IMR-90 (cell line): ENCODE data around the gene TTC28. TPM values are rescaled to one million over a fixed set of nuclear protein-coding genes. Genes with fewer than 3 reads are reported as not detected.

ENCODE experiments used
- ATAC-seq: fragments of 200-7000 bp; cut with Tn5 transposase; 2 replicates; pipeline ENCODE4 v1.9.1; 2020; ENCODE audit warnings: low read depth, mild to moderate bottlenecking, moderate library complexity
- BruUV-seq: library from RNA; stranded (reverse); fragments of 400-500 nt; replicated peaks from 2 replicates; lab custom pipeline; 2021; lab: Mats Ljungman, UMichigan
- CTCF ChIA-PET: fragments of 300-600 bp; formaldehyde crosslinking; extraction: SDS; loops from one replicate; lab custom pipeline; 2021; ENCODE audit warnings: antibody characterized with exemption; lab: Yijun Ruan, JAX
- POLR2A ChIA-PET: fragments of 300-600 bp; sonication (Branson Sonifier 250); formaldehyde crosslinking; loops from one replicate; lab custom pipeline; 2022; ENCODE audit warnings: antibody characterized with exemption; ENCODE audit not compliant: unreplicated experiment; lab: Charles Lee
- DNase-seq: peaks from one replicate; pipeline ENCODE4 v3.0.0; 2013
- H2AFZ ChIP-seq: replicated peaks from 2 replicates; pipeline ENCODE3; 2013; ENCODE audit warnings: low read length, mild to moderate bottlenecking; ENCODE audit not compliant: poor library complexity
- H2AK5ac ChIP-seq: 2 replicates; pipeline ENCODE4 v1.6.1; 2013; ENCODE audit warnings: low read depth, low read length, inconsistent platforms
- H2AK9ac ChIP-seq: replicated peaks from 2 replicates; pipeline ENCODE3; 2013; ENCODE audit warnings: mild to moderate bottlenecking, low read depth, low read length, moderate library complexity; ENCODE audit not compliant: poor library complexity
- H2BK120ac ChIP-seq: 2 replicates; pipeline ENCODE4 v1.6.1; 2013; ENCODE audit warnings: low read depth, low read length, inconsistent platforms
- H2BK15ac ChIP-seq: 3 replicates; pipeline ENCODE4 v1.6.1; 2013; ENCODE audit warnings: low read depth, low read length, inconsistent platforms
- H2BK20ac ChIP-seq: 2 replicates; pipeline ENCODE4 v1.6.1; 2013; ENCODE audit warnings: low read depth, mild to moderate bottlenecking, inconsistent platforms, low read length, moderate library complexity
- H2BK5ac ChIP-seq: 2 replicates; pipeline ENCODE4 v1.6.1; 2013; ENCODE audit warnings: mild to moderate bottlenecking, low read depth, low read length, inconsistent platforms; ENCODE audit not compliant: poor library complexity, severe bottlenecking
- H3K14ac ChIP-seq: replicated peaks from 2 replicates; pipeline ENCODE4 v1.6.1; 2013; ENCODE audit warnings: low read depth, low read length, inconsistent platforms
- H3K18ac ChIP-seq: 2 replicates; pipeline ENCODE4 v1.6.1; 2013; ENCODE audit warnings: low read depth, low read length, control low read depth
- H3K23ac ChIP-seq: 2 replicates; pipeline ENCODE4 v1.6.1; 2013; ENCODE audit warnings: low read depth, low read length, inconsistent platforms
- H3K27ac ChIP-seq: 2 replicates; pipeline ENCODE4 v1.5.1; 2013; ENCODE audit warnings: mild to moderate bottlenecking, control low read depth, low read length; ENCODE audit not compliant: insufficient read depth
- H3K27me3 ChIP-seq: 2 replicates; pipeline ENCODE4 v1.6.1; 2013; ENCODE audit warnings: low read length; ENCODE audit not compliant: control insufficient read depth, insufficient read depth
- H3K36me3 ChIP-seq: 2 replicates; pipeline ENCODE4 v1.6.1; 2013; ENCODE audit warnings: low read length, mixed read lengths; ENCODE audit not compliant: control insufficient read depth, insufficient read depth
- H3K4ac ChIP-seq: 2 replicates; pipeline ENCODE4 v1.6.1; 2013; ENCODE audit warnings: low read depth, low read length, inconsistent platforms
- H3K4me1 ChIP-seq: 2 replicates; pipeline ENCODE4 v1.6.1; 2013; ENCODE audit warnings: low read length, mixed read lengths; ENCODE audit not compliant: control insufficient read depth, insufficient read depth
- H3K4me2 ChIP-seq: 2 replicates; pipeline ENCODE4 v1.6.1; 2013; ENCODE audit warnings: low read depth, mild to moderate bottlenecking, control low read depth, low read length, moderate library complexity
- H3K4me3 ChIP-seq: 2 replicates; pipeline ENCODE4 v1.5.1; 2013; ENCODE audit warnings: low read depth, mild to moderate bottlenecking, control low read depth, low read length, moderate library complexity; ENCODE audit not compliant: insufficient read depth
- H3K56ac ChIP-seq: 2 replicates; pipeline ENCODE4 v1.6.1; 2013; ENCODE audit warnings: low read length, inconsistent platforms; ENCODE audit not compliant: insufficient read depth; ENCODE audit errors: extremely low read depth
- H3K79me1 ChIP-seq, 2 experiments: 2 replicates each; pipeline ENCODE4 v1.6.1; 2013; ENCODE audit warnings: low read length in 2 of 2, inconsistent platforms in 1 of 2, low read depth in 1 of 2
- H3K9ac ChIP-seq: 2 replicates; pipeline ENCODE4 v1.6.1; 2013; ENCODE audit warnings: low read depth, low read length, control low read depth
- H3K9me1 ChIP-seq: 2 replicates; pipeline ENCODE4 v1.6.1; 2013; ENCODE audit warnings: low read length, inconsistent platforms; ENCODE audit not compliant: insufficient read depth
- H3K9me3 ChIP-seq: 2 replicates; pipeline ENCODE4 v1.6.1; 2013; ENCODE audit warnings: low read length; ENCODE audit not compliant: control insufficient read depth, insufficient read depth
- H4K20me1 ChIP-seq: 2 replicates; pipeline ENCODE4 v1.6.1; 2013; ENCODE audit warnings: low read length, inconsistent platforms; ENCODE audit not compliant: insufficient read depth
- H4K5ac ChIP-seq: 2 replicates; pipeline ENCODE4 v1.6.1; 2013; ENCODE audit warnings: mild to moderate bottlenecking, low read depth, low read length, control low read depth
- H4K8ac ChIP-seq, 2 experiments: 2 replicates each; pipeline ENCODE4 v1.6.1; 2013; ENCODE audit warnings: low read depth in 2 of 2, low read length in 2 of 2, control low read depth in 1 of 2, inconsistent platforms in 1 of 2
- H4K91ac ChIP-seq: 2 replicates; pipeline ENCODE4 v1.6.1; 2013; ENCODE audit warnings: low read depth, low read length, inconsistent platforms; ENCODE audit not compliant: insufficient read depth
- BHLHE40 ChIP-seq: fragments of 150-350 bp; IDR thresholded peaks from 2 replicates; pipeline ENCODE4 v1.6.1; 2016; ENCODE audit warnings: mild to moderate bottlenecking, low read depth, low read length
- CEBPB ChIP-seq: IDR thresholded peaks from 2 replicates; pipeline ENCODE4 v1.6.1; 2012; ENCODE audit warnings: low read depth, low read length, improper control_type of control experiment
- CHD1 ChIP-seq: IDR thresholded peaks from 2 replicates; pipeline ENCODE4 v1.6.1; 2012; ENCODE audit warnings: low read depth, low read length, improper control_type of control experiment
- CTCF ChIP-seq: conservative IDR thresholded peaks from 2 replicates; pipeline ENCODE4 v1.5.1; 2012; ENCODE audit warnings: mild to moderate bottlenecking, low read depth, low read length, improper control_type of control experiment
- FOS ChIP-seq: fragments of 150-350 bp; IDR thresholded peaks from 2 replicates; pipeline ENCODE4 v1.6.1; 2016; ENCODE audit warnings: low read depth, low read length
- MAFK ChIP-seq: IDR thresholded peaks from 2 replicates; pipeline ENCODE4 v1.6.1; 2012; ENCODE audit warnings: low read depth, low read length, improper control_type of control experiment
- MAZ ChIP-seq: IDR thresholded peaks from 2 replicates; pipeline ENCODE4 v1.6.1; 2012; ENCODE audit warnings: low read depth, mild to moderate bottlenecking, low read length, improper control_type of control experiment, moderate library complexity, borderline replicate concordance
- MXI1 ChIP-seq: IDR thresholded peaks from 2 replicates; pipeline ENCODE4 v1.6.1; 2012; ENCODE audit warnings: low read depth, mild to moderate bottlenecking, low read length, moderate library complexity, borderline replicate concordance
- POLR2A ChIP-seq: IDR thresholded peaks from 2 replicates; pipeline ENCODE4 v1.6.1; 2012; ENCODE audit warnings: mild to moderate bottlenecking, low read depth, low read length
- RAD21 ChIP-seq: IDR thresholded peaks from 2 replicates; pipeline ENCODE4 v1.6.1; 2012; ENCODE audit warnings: low read length, improper control_type of control experiment
- RCOR1 ChIP-seq: IDR thresholded peaks from 2 replicates; pipeline ENCODE4 v1.6.1; 2012; ENCODE audit warnings: mild to moderate bottlenecking, low read length, improper control_type of control experiment; ENCODE audit not compliant: insufficient replicate concordance
- RFX5 ChIP-seq: IDR thresholded peaks from 2 replicates; pipeline ENCODE4 v1.8.0; 2012; ENCODE audit warnings: low read depth, mild to moderate bottlenecking, low read length, moderate library complexity
- SMC3 ChIP-seq: fragments of 150-350 bp; IDR thresholded peaks from 2 replicates; pipeline ENCODE4 v1.6.1; 2016; ENCODE audit warnings: low read depth, mild to moderate bottlenecking, antibody characterized with exemption, low read length, moderate library complexity
- WGBS, 2 experiments: methylation state at CpG; one replicate each; pipeline versions ENCODE4 v1.1.5 to v1.1.7; 2013; ENCODE audit warnings: missing lambda C conversion rate in 2 of 2; ENCODE audit not compliant: insufficient read length in 1 of 2; ENCODE audit errors: extremely low coverage in 2 of 2; 5-methylcytosine and 5-hydroxymethylcytosine counted together
- dilution Hi-C: fragments of 300-500 bp; cut with HindIII; formaldehyde crosslinking; loops from one replicate; pipeline ENCODE4 v1.14.3; 2018; ENCODE audit warnings: low sequenced_read_pairs; ENCODE audit not compliant: unreplicated experiment
- in situ Hi-C: fragments of 300-500 bp; cut with MboI; formaldehyde crosslinking; loops from 3 replicates; pipeline ENCODE4 v1.14.3; 2019; ENCODE audit warnings: low sequenced_read_pairs, inconsistent platforms, mixed read lengths
- intact Hi-C: fragments of 100-400 bp; cut with micrococcal nuclease; formaldehyde crosslinking; loops from 2 replicates; pipeline ENCODE4 v1.10.0; 2022
- polyA plus RNA-seq, 3 experiments: library from polyadenylated mRNA; depleted of rRNA; stranded (reverse); fragments of >200 nt; gene quantifications; 2 replicates each; pipeline ENCODE4 v1.2.3, GENCODE V29; 2012; ENCODE audit warnings: low replicate concordance in 1 of 3
- total RNA-seq: library from RNA; depleted of rRNA; stranded (reverse); fragments of >200 nt; gene quantifications from 2 replicates; pipeline ENCODE4 v1.2.3, GENCODE V29; 2012

The TTC28 gene
- total and polyA plus RNA-seq, 2 of the 4 experiments (the other 2 are of a cell fraction), result 5.6 to 13.3 TPM

- ATAC-seq (no peak), DNase-seq (no peak)
- Histone ChIP-seq H2AK9ac (no peak overlapping the region), H3K9me3 (no peaks in the 10 kb centered on the region), H2BK20ac (no peak overlapping the region), H2BK5ac (no peak overlapping the region), H2BK15ac (no peak overlapping the region), H3K9ac (no peak overlapping the region), H3K14ac (no peak overlapping the region), H3K27ac (no peak overlapping the region), H3K79me1 (peaks cover 5 to 10% of the 10 kb centered on the region in 2 experiments), H3K4ac (no peak overlapping the region), H3K56ac (no peak overlapping the region), H3K9me1 (no peaks in the 10 kb centered on the region), H3K18ac (no peak overlapping the region), H4K91ac (no peak overlapping the region), H3K4me3 (no peak overlapping the region), H4K5ac (no peak overlapping the region), H3K27me3 (no peaks in the 10 kb centered on the region), H3K36me3 (no peaks in the 10 kb centered on the region), H4K20me1 (no peaks in the 10 kb centered on the region), H2BK120ac (no peak overlapping the region), H2AFZ (no peak overlapping the region), H3K23ac (no peak overlapping the region), H3K4me2 (no peak overlapping the region), H2AK5ac (no peak overlapping the region), H4K8ac (no peak overlapping the region), H3K4me1 (no peaks in the 10 kb centered on the region)
- ChIA-PET POLR2A (no interaction called here), CTCF (no interaction called here)
- dilution Hi-C loops (no loop called here), intact Hi-C loops (no loop called here), in situ Hi-C loops (no loop called here)
- BruUV-seq, result no TSS peak
- 100% methylated on average over 1 of the region's 2 CpGs; no CpG with 5 or more reads in 1 of the 2 experiments for WGBS, 2 experiments
- TF ChIP-seq RCOR1 (no peak), FOS (no peak), CEBPB (no peak), CHD1 (no peak), MXI1 (no peak), SMC3 (no peak), BHLHE40 (no peak), CTCF (no peak), MAZ (no peak), RFX5 (no peak), RAD21 (no peak), MAFK (no peak), POLR2A (no peak)
These were observed 40.3 kb downstream of the TTC28 start for GRCh38 chr22:28639321-28639720.
